Left cardiac atrium (tissue), 4 donors: Measurements from ENCODE around the gene CREB3. TPM values are rescaled to one million over a fixed set of nuclear protein-coding genes. Genes with fewer than 3 reads are reported as not detected.

Source experiments
- ATAC-seq, 2 donors: fragments of 200-7000 bp; cut with Tn5 transposase; one replicate each; pipeline ENCODE4 v1.9.1; 2020; ENCODE audit warnings: mild to moderate bottlenecking in 2 of 2, moderate library complexity in 2 of 2
- DNase-seq: peaks from one replicate; pipeline ENCODE4 v3.0.0-alpha.2; 2020
- intact Hi-C, 2 donors: fragments of 100-400 bp; cut with DNase I; formaldehyde crosslinking; loops; one replicate each; pipeline versions ENCODE4 v1.14.1 to v1.15.1; 2022 to 2023
- microRNA-seq, 2 donors: library from miRNA; unstranded; fragments of <30 nt; microRNA quantifications; one replicate each; pipeline ENCODE4 v1.2.0, GENCODE V29; 2020
- total RNA-seq, 2 donors: library from RNA; stranded (reverse); fragmentation: NEBNext Ultra II Directional; extraction: Animal tissue kit (Norgen Biotek cat#: 25700); gene quantifications; one replicate each; pipeline ENCODE4 v1.2.1, GENCODE V29; 2021
- donor health status: DM: no; HTN: yes; CAD: no.
- donor health status: DM: no; HTN: yes; CAD: no; lungs with severe emphysema.
- donor health status: DM: yes; HTN: yes; CAD: no.
- donor health status: Dilated cardiomyopathy.

Gene CREB3
- total RNA-seq, 2 donors from 2014 or later = 24.6 to 36.2 TPM

DNA sequence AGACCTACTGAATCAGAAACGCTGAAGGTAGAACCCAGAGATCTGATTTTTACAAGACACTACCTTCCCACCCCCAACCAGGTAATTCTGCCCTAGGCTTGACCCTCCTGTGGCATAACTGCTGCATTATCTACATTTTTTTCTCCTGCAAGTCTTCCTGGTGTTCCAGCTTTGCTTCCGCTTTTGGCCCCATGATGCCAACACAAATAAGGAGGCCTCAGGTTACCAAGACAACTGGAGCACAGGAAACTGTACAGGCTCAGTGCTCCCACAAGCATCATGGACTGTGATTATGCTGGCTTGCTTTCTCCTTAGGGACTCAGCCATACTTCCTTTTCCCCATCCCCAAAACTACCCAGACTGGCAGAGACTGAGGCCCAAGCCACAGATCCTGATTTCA is 28.2 kb downstream of the CREB3 start:
- intact Hi-C loops = no loop called here
- peak; percentile 49 for DNase-seq

GRCh38 chr9:35763181-35763580 is 30.7 kb downstream of the CREB3 start:
- no peak for ATAC-seq
- intact Hi-C loops = no loop called here
- DNase-seq = no peak

More for the DNA sequence above, 28.2 kb downstream of the CREB3 start:
- peak in 1 of 2 donors; percentile 11 for ATAC-seq

DNA sequence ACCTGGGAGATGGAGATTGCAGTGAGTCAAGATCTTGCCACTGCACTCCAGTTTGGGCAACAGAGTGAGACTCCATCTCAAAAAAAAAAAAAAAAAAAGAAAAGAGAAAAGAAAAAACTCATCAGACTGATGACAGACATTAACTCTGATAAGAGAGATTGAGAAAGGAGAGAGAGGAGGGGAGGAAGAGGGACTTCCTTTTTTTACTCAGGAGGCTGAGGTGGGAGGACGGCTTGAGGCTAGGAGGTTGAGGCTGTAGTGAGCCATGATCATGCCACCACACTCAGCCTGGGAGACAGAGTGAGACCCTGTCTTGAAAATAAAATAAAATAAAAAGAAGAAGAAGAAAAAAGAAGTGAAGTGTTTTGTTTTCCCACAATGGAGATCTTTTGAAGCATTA is 31.3 kb downstream of the CREB3 start:
- intact Hi-C loops = no loop called here
- no peak for ATAC-seq
- no peak for DNase-seq

- ATAC-seq (no peak), DNase-seq (no peak)
- intact Hi-C loops = no loop called here
Observed at GRCh38 chr9:35766997-35767396, 34.5 kb downstream of the CREB3 start.

GRCh38 chr9:35767458-35767857 is 35.0 kb downstream of the CREB3 start:
- intact Hi-C loops = no loop called here
- DNase-seq (no peak), ATAC-seq (no peak)

DNA sequence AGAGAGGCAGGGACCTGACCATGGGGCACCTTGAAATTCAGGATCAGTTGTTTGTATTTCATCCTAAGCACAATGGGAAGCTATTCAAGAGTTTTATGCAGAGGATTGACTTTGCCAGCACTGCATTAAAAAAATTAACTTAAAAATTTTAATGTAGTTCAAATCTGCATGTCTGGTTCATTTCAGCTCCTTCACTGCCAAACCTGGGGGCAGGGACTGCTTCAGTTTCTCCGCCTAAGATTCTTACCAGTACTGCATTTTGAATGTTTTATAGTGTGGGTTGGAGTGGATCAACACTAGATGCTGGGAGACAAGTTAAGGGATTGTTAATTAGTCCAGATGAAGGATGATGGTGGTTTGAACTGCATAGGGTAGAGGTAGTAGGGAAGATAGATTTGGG is 37.3 kb downstream of the CREB3 start:
- ATAC-seq (no peak), DNase-seq (no peak)
- intact Hi-C loops = no loop called here

GRCh38 chr9:35771075-35771433 is 38.6 kb downstream of the CREB3 start:
- intact Hi-C loops = no loop called here
- DNase-seq (peak; percentile 66), ATAC-seq (peak; percentile 84 to 87)

GRCh38 chr9:35771534-35771933 is 39.1 kb downstream of the CREB3 start:
- DNase-seq = no peak

DNA sequence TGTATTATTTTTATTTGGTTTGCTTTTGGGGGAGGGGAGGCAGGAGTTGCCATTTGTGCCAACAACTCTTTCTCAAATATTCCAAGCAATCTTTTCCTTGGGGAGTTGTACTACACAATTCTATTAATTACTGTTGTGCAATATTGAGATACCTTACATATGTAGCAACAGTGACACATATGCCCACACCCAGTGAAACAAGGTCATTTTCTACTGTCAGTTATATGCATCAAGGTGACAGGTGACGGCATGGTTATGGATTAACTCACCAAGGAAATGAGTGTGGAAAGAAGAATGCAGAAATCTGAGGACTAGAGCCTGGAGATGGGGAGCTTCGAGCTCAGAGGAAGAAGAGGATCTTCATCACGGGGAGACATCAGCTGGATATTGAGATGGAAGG is 39.5 kb downstream of the CREB3 start:
- no peak for DNase-seq
- intact Hi-C loops = no loop called here
- ATAC-seq = no peak

More at GRCh38 chr9:35771534-35771933, 39.1 kb downstream of the CREB3 start:
- peak in 1 of 2 donors; percentile 17 for ATAC-seq
- intact Hi-C loops = no loop called here

DNA sequence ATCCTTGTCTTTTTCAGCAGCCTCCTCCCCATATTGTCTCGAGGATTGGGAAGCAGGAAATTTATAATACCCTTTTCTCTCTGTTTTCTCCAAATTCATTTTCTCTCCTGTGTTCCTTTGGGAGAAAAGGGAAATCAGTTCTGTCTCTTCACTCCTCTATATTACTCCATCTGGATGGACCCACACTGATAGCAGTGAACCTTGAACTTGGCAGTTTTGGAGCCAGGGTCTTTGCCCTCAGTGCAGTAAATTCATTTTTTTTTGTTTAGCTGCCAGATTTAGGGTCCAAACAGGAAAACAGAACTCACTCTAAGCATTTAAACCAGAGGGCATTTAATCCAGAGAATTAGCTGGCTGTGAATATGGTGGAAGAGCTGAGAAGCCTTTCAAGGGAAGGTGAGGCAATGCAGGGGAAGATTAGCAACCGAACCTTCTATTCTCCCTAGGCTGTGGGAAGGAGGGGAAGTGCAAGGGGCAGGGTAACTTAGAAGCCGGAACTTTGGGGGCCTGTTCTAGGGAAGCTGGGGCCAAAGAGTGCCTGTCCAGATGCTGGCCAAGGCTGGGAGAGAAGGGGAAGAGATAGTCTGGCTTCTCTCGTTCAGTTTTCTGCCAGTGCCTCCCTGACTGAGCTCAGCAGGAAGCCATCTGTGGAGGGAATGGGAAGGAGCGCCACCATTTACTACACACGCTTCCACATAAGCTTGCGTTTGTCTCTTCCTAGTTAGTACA is 42.6 kb downstream of the CREB3 start:
- no peak for DNase-seq
- ATAC-seq = peak; percentile 67 to 75
- intact Hi-C loops = no loop called here

DNA sequence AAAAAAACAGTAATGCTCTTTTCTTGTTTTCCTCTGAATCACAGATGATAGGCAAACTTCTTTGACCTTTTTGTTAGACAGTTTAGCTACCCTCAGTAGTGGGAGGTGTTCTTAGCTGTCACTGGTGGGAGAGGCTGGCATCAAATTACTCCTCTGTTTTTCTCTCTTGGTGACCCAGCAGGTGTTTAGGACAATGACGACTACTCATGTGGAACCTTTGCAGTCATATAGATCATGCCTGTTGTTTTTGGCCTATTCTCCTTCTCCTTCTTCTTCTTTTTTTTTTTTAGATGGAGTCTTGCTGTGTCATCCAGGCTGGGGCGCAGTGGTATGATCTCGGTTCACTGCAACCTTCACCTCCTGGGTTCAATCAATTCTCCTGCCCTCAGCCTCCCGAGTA is 43.6 kb downstream of the CREB3 start:
- intact Hi-C loops = no loop called here
- ATAC-seq = no peak
- DNase-seq = no peak

- DNase-seq (no peak), ATAC-seq (no peak)
Observed at GRCh38 chr9:35778496-35778895, 46.0 kb downstream of the CREB3 start.

DNA sequence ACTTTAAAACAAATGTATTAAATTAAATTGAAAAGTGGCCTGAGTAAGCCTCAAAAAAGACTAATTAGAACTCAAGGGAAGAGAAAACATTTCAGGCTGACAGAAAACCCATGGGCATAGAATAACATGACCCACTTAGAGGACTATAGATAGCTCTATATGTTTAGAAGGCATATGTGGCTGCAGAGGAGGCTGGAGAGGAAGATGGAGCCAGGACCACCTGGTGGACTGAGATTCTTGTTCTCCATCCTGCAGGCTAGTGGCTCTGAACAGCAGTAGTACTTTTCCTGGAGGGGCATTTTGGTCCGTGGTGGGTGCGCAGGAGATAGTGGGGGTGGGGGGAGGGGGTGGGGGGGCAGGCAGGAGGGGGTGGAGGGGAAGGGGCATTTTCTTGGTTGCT is 48.6 kb downstream of the CREB3 start:
- no peak for DNase-seq

More at GRCh38 chr9:35778496-35778895, 46.0 kb downstream of the CREB3 start:
- intact Hi-C loops = no loop called here

GRCh38 chr9:35783418-35783817 is 51.0 kb downstream of the CREB3 start:
- DNase-seq = no peak
- intact Hi-C loops = no loop called here
- no peak for ATAC-seq

More for the DNA sequence above, 48.6 kb downstream of the CREB3 start:
- intact Hi-C loops = no loop called here
- ATAC-seq = no peak

Small RNA genes within 50 kb of the gene (microRNA-seq; reads per million reads assigned to microRNA genes)
- gene MIR6852 (0 to 0.27 reads per million in 2 donors), gene MIR6853 (0 to 0.60 reads per million in 2 donors)

Other genes with a start within 250 kb of the CREB3 start
- 10 to 100 TPM; 32.2 to 43.0 TPM for gene RUSC2, start 242.6 kb upstream of the CREB3 start, total RNA-seq
- 10 to 100 TPM; 30.7 to 31.9 TPM for gene TESK1, start 127.4 kb upstream of the CREB3 start, total RNA-seq
- gene CD72, start 114.3 kb upstream of the CREB3 start, total RNA-seq = 1 to 10 TPM in 1 of 2 donors, under 1 TPM in 1; 0.97 to 1.6 TPM
- 1 to 10 TPM in 1 of 2 donors, under 1 TPM in 1; 0.86 to 1.6 TPM for gene SIT1, start 81.7 kb upstream of the CREB3 start, total RNA-seq
- gene RMRP, start 74.6 kb upstream of the CREB3 start, total RNA-seq = over 10,000 TPM; 14,118 to 22,490 TPM
- gene CCDC107, start 74.4 kb upstream of the CREB3 start, total RNA-seq = 10 to 100 TPM; 52.3 to 70.9 TPM
- under 1 TPM; 0.18 to 0.84 TPM for gene ARHGEF39, start 67.5 kb upstream of the CREB3 start, total RNA-seq
- gene CA9, start 58.7 kb upstream of the CREB3 start, total RNA-seq = 1 to 10 TPM; 1.6 to 2.8 TPM
- 100 to 1,000 TPM; 523 to 604 TPM for gene TPM2, start 42.7 kb upstream of the CREB3 start, total RNA-seq
- 100 to 1,000 TPM; 301 to 324 TPM for gene TLN1, start 471 bp upstream of the CREB3 start, total RNA-seq
- 10 to 100 TPM; 92.5 to 97.7 TPM for gene GBA2, start 16.6 kb downstream of the CREB3 start, total RNA-seq
- gene RGP1, start 16.6 kb downstream of the CREB3 start, total RNA-seq = 10 to 100 TPM; 23.6 to 34.6 TPM
- not detected for gene MSMP, start 21.6 kb downstream of the CREB3 start, total RNA-seq
- 10 to 100 TPM; 21.1 to 24.3 TPM for gene NPR2, start 58.9 kb downstream of the CREB3 start, total RNA-seq
- 1 to 10 TPM; 1.3 to 1.9 TPM for gene SPAG8, start 79.6 kb downstream of the CREB3 start, total RNA-seq
- gene HINT2, start 82.4 kb downstream of the CREB3 start, total RNA-seq = 10 to 100 TPM; 53.4 to 54.3 TPM
- not detected for gene FAM221B, start 96.1 kb downstream of the CREB3 start, total RNA-seq
- gene TMEM8B, start 96.6 kb downstream of the CREB3 start, total RNA-seq = 10 to 100 TPM; 14.7 to 15.6 TPM
- gene OR13J1, start 137.7 kb downstream of the CREB3 start, total RNA-seq = not detected
- gene HRCT1, start 173.5 kb downstream of the CREB3 start, total RNA-seq = 1 to 10 TPM; 4.6 to 9.3 TPM
- gene SPAAR, start 176.8 kb downstream of the CREB3 start, total RNA-seq = 10 to 100 TPM in 1 of 2 donors, 1 to 10 TPM in 1; 7.6 to 13.1 TPM
- not detected for gene OR2S2, start 225.5 kb downstream of the CREB3 start, total RNA-seq